H1 (cell line): Measurements from ENCODE around the gene ATP2C1. TPM values are rescaled to one million over a fixed set of nuclear protein-coding genes. Genes with fewer than 3 reads are reported as not detected.

Source experiments
- ASH2L ChIP-seq: fragments of 200-600, 300-600 bp; sonication (generic); IDR thresholded peaks from one replicate; pipeline ENCODE4 v1.7.1; 2017; ENCODE audit warnings: low read length
- CHD7 ChIP-seq: fragments of 300-600 bp; sonication (generic); IDR thresholded peaks from 2 replicates; pipeline ENCODE4 v1.7.1; 2012; ENCODE audit warnings: low read length, moderate library complexity, mild to moderate bottlenecking, inconsistent platforms; ENCODE audit not compliant: insufficient replicate concordance
- KDM1A ChIP-seq: fragments of 200-600, 300-600 bp; sonication (generic); IDR thresholded peaks from 2 replicates; pipeline ENCODE4 v1.7.1; 2016; ENCODE audit warnings: mild to moderate bottlenecking, low read length, borderline replicate concordance
- KDM5A ChIP-seq: fragments of 200-600 bp; IDR thresholded peaks from 2 replicates; pipeline ENCODE4 v1.7.1; 2012; ENCODE audit warnings: mild to moderate bottlenecking, low read length, inconsistent platforms, mixed read lengths
- NANOG ChIP-seq: IDR thresholded peaks from 2 replicates; pipeline ENCODE4 v1.6.1; 2011; ENCODE audit warnings: low read length, low read depth, mild to moderate bottlenecking, inconsistent platforms; ENCODE audit not compliant: insufficient read depth, poor library complexity, severe bottlenecking
- PHF8 ChIP-seq: fragments of 200-600 bp; sonication (generic); conservative IDR thresholded peaks from 2 replicates; pipeline ENCODE4 v1.7.1; 2012; ENCODE audit warnings: low read depth, mild to moderate bottlenecking, inconsistent platforms, low read length, moderate library complexity
- RFX5 ChIP-seq: IDR thresholded peaks from 2 replicates; pipeline ENCODE4 v1.6.1; 2011; ENCODE audit warnings: low read depth, low read length, improper control_type of control experiment, borderline replicate concordance
- SP4 ChIP-seq: IDR thresholded peaks from 2 replicates; pipeline ENCODE4 v1.6.1; 2012; ENCODE audit warnings: low read length, inconsistent platforms
- polyA plus RNA-seq, 7 experiments: library from polyadenylated mRNA; depleted of rRNA in 3 of 7; stranded (reverse) in 5 of 7; unstranded in 2 of 7; fragments of >200 nt in 5 of 7; fragments of 200-250 nt in 2 of 7; gene quantifications; 1 replicate in 5 of 7; 2 replicates in 1 of 7; 4 replicates in 1 of 7; pipeline versions ENCODE4 v1.2.1 to v1.2.3, GENCODE V29; 2011 to 2013; ENCODE audit warnings: missing spikeins in 2 of 7, mixed read lengths in 2 of 7
- total RNA-seq: library from RNA; stranded (reverse); fragmentation: NEBNext Ultra II Directional; extraction: Animal tissue kit (Norgen Biotek cat#: 25700); gene quantifications from 2 replicates; pipeline ENCODE4 v1.2.1, GENCODE V29; 2021

The ATP2C1 gene
- total and polyA plus RNA-seq, 2 of the 8 experiments (the other 6 are each of a cell fraction or from before 2014, with no cell fraction given), result 50.7 to 68.5 TPM

- TF ChIP-seq KDM1A, result no peak
- no peak for TF ChIP-seq NANOG
- no peak for TF ChIP-seq RFX5
- no peak for TF ChIP-seq CHD7
- no peak for TF ChIP-seq KDM5A
- no peak for TF ChIP-seq ASH2L
- TF ChIP-seq PHF8, result no peak
- no peak for TF ChIP-seq SP4
These were observed 7.8 kb downstream of the ATP2C1 start (continued) for GRCh38 chr3:130901463-130902204.
